Endothelial cell of umbilical vein (primary cell): ENCODE measurements around the gene ATG12.

Source experiments
- CTCF ChIP-seq, 2 donors: IDR thresholded peaks; 1 replicate in 1 of 2; 2 replicates in 1 of 2; pipeline ENCODE4 v1.5.1; 2011; ENCODE audit warnings: low read length in 2 of 2, mild to moderate bottlenecking in 2 of 2, moderate library complexity in 2 of 2, control low read depth in 1 of 2, inconsistent platforms in 1 of 2, low read depth in 1 of 2; ENCODE audit not compliant: insufficient read depth in 1 of 2; ENCODE audit errors: extremely low read depth in 1 of 2
- EZH2 ChIP-seq: IDR thresholded peaks from 2 replicates; pipeline ENCODE4 v1.6.1; 2012; ENCODE audit warnings: borderline replicate concordance, low read depth, mild to moderate bottlenecking, moderate library complexity, low read length, inconsistent platforms; ENCODE audit not compliant: severe bottlenecking
- FOS ChIP-seq: IDR thresholded peaks from 2 replicates; pipeline ENCODE4 v1.6.1; 2011; ENCODE audit warnings: mild to moderate bottlenecking, low read length, moderate library complexity, borderline replicate concordance; ENCODE audit not compliant: insufficient read depth
- GATA2 ChIP-seq: IDR thresholded peaks from 2 replicates; pipeline ENCODE4 v1.7.0; 2011; ENCODE audit warnings: low read depth, mild to moderate bottlenecking, moderate library complexity, mixed read lengths, low read length; ENCODE audit not compliant: insufficient read length, insufficient read depth
- JUN ChIP-seq: IDR thresholded peaks from 2 replicates; pipeline ENCODE4 v1.6.1; 2011; ENCODE audit warnings: borderline replicate concordance, low read depth; ENCODE audit not compliant: insufficient read length, insufficient read depth
- MAX ChIP-seq: IDR thresholded peaks from 2 replicates; pipeline ENCODE4 v1.6.1; 2011; ENCODE audit not compliant: insufficient read depth, insufficient read length
- MYC ChIP-seq: IDR thresholded peaks from one replicate; pipeline ENCODE4 v1.6.1; 2011; ENCODE audit warnings: mild to moderate bottlenecking, low read depth, low read length
- POLR2A ChIP-seq: IDR thresholded peaks from 2 replicates; pipeline ENCODE4 v1.6.1; 2012; ENCODE audit warnings: low read depth, mild to moderate bottlenecking, control low read depth, low read length
- POLR2AphosphoS5 ChIP-seq: IDR thresholded peaks from 2 replicates; pipeline ENCODE4 v1.6.1; 2012; ENCODE audit warnings: low read depth, mild to moderate bottlenecking, control low read depth, low read length, moderate library complexity; ENCODE audit not compliant: insufficient read depth

- TF ChIP-seq CTCF (IDR thresholded peaks at IDR 0.05; ENCODE audit: extremely low read depth in 1 of 2, insufficient read depth in 1 of 2, low read depth in 1 of 2, low read length in 2 of 2) (no peak), MYC (no peak), POLR2AphosphoS5 (no peak), POLR2A (no peak), EZH2 (no peak), FOS (no peak), MAX (no peak), JUN (no peak), GATA2 (no peak)
Observed at GRCh38 chr5:115816226-115817081, 24.9 kb downstream of the ATG12 start, which contains the start of gene CDO1.
